Sciatic nerve (tissue), 2 donors: Measurements from ENCODE around the gene SHB. TPM values are rescaled to one million over a fixed set of nuclear protein-coding genes. Genes with fewer than 3 reads are reported as not detected.

Source experiments
- ATAC-seq: fragments of 200-7000 bp; cut with Tn5 transposase; one replicate; pipeline ENCODE4 v1.9.1; 2020; ENCODE audit warnings: mild to moderate bottlenecking, moderate library complexity
- DNase-seq: peaks from one replicate; pipeline ENCODE4 v3.0.0-alpha.2; 2020; ENCODE audit warnings: low spot score
- intact Hi-C: fragments of 100-400 bp; cut with DNase I; formaldehyde crosslinking; loops from one replicate; pipeline ENCODE4 v1.14.2; 2022
- total RNA-seq: library from RNA; stranded (reverse); fragmentation: NEBNext Ultra II Directional; extraction: Animal tissue kit (Norgen Biotek cat#: 25700); gene quantifications from one replicate; pipeline ENCODE4 v1.2.1, GENCODE V29; 2021
- donor health status: DM: no; HTN: no; CAD: no.
- donor health status: DM: no; HTN: no; CAD: no.

The SHB gene
- total RNA-seq, 1 donor from 2014 or later, result 15.9 TPM

DNA sequence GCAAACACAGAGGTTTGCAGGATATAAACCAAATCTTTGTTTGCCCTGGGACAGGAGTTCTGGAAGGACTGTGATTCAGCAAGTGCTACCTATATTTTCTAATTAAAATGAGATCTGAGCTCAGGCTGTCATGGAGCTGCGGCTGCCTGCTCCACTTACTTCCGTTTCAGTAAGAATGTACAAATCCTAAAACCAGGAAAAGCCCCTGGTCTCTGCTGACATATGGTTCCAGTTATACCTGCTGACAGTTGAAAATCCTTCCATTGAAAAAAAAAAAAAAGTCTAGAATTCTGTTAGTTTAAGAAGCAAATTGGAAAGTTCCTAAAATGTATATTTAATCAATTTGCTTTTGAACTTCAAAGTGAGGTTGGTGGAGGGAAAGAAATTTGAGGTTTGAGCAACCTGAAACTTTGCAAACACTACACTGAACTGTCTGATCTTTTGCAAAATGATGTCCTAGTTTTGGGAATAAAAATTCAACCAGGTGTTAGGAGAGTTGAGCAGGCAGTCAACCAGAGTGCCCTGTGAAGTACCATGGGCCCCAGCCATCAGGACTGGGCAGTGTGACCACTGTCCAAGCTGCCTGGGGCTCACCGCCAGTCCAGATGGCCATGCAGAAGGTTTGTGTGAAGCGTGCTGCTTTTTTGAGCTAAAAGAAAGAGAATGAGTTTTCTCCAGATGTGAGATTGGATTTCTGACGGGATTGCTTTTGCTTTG lies 50.6 kb downstream of the SHB start:
- ATAC-seq (no peak), DNase-seq (no peak)
- intact Hi-C loops, result no loop called here

DNA sequence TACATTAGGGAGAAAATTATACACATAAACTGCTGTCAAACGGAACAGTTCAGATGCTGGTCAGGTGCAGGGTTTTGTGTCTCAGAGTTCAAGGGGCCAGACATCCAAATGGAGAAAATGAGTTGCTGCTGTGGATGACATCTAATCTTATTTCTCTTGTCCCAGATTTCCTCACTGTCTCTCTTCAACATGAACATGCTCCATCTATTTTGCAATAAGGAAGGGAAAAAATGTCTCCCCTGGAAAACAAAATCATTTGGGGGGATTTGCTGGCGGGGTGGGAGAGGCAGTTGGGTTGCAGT lies 51.2 kb downstream of the SHB start:
- ATAC-seq (no peak), DNase-seq (no peak)
- intact Hi-C loops, result no loop called here

DNA sequence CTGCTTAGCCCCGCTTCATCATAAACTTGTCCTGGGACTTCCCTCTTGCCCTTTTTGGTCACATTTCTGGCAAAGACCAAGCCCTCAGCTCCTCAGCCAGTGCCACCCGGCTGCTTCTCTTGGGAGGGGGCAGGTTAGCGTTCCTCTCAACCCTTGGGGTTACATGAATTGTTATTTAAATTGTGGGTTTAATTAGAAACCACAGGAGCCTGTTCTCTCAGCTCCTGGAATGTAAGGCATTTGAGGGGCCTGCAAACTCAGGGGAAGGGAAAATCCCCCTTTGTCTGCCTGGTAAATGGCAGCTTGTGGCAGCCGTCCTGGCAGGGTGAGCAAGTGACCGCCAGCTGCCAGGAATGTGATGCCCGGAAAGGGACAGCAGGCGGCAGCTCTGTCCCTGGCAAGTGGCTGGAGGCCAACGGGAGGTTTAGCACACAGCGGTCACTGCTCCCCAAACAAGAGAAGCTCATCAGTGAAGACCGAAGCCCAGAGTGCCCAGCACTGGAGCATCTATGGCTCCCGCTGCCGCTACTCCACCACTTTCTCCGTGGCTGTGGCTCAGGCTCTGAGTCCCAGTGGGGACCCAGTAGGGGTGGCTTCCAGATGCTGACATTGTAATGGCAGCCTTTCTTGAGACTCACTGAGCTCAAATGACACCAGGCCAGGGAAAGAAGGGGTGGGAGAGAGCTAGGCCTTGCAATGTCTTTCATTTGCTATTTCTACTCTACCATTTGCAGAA lies 51.7 kb downstream of the SHB start:
- peak; percentile 58 for ATAC-seq
- intact Hi-C loops, result no loop called here
- peak; percentile 74 for DNase-seq

DNA sequence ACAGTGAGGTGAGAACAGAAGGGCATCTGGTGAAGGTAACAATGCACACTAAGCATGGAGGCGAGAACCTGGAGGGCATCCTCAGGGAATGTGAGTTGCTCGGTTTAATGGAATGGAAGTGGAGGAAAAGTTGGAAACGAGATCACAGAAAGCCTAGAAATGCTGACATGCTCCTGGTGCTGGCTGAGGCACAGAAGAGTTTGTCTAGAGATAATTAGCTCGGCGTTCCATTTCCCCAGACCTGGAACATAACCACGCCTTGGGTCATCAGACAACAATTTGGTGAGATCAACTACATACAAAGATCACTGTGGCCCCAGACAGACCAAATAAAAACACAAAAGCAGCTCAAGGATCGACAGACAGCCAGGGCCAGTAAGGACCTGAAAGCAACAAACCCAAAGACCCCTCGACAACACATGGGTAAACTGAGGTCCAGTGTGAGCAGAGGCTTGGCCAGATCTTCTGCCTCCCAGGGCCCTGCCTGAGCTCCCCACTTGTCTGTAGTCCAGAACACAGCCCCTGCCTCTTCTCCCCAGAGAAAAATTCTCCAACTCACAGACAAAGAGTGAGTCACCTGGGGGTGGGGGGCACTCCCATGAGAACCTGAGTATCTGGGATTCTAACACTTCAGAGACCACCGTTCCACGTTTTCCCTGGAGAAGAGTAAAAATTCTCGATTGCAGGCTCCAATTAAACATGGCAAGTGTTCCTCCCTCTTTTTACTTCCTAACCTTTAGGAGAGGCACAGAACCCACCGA lies 52.5 kb downstream of the SHB start:
- DNase-seq, result no peak
- intact Hi-C loops, result no loop called here
- ATAC-seq, result peak; percentile 27

DNA sequence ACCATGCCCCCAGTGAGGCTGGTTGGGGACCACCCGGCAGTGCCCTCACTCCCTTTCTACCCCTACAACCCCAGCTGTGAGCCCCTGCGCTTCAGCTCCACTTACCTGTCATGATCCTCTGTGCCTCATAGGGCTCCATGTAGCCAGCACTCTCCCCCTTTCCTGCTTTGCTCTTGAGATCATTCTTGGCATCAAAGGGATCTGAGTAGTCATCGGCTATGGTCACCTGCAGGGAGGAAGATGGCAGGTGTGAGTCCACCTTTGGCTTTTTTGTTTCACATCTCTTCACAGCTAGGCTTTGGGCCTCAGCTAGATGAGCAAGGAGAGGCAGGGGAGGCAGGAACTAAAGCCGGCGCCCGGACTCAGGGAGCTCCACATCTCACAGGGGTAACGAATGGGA lies 53.1 kb downstream of the SHB start:
- intact Hi-C loops, result no loop called here
- DNase-seq, result no peak

DNA sequence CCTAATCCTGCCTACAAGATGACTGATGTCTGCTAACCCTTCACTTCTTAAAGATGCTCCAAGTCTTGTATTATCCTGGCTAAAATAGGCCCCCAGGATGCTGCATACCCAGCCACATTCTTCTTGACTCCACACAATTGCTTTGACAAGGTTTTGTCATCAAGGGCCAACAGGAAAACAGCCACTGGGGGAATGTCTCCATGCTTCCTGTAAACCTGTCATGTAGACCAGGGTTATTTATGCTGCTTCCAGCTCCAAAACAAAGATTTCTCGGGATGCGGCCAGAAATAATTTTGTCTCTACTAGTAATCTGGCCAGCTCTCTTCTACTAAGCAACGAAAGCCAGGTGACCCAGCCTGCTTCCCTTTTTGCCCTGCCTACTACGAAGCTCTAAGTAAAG lies 53.8 kb downstream of the SHB start:
- intact Hi-C loops, result no loop called here
- DNase-seq (no peak), ATAC-seq (no peak)

More for the DNA sequence above, 53.1 kb downstream of the SHB start:
- ATAC-seq, result no peak

DNA sequence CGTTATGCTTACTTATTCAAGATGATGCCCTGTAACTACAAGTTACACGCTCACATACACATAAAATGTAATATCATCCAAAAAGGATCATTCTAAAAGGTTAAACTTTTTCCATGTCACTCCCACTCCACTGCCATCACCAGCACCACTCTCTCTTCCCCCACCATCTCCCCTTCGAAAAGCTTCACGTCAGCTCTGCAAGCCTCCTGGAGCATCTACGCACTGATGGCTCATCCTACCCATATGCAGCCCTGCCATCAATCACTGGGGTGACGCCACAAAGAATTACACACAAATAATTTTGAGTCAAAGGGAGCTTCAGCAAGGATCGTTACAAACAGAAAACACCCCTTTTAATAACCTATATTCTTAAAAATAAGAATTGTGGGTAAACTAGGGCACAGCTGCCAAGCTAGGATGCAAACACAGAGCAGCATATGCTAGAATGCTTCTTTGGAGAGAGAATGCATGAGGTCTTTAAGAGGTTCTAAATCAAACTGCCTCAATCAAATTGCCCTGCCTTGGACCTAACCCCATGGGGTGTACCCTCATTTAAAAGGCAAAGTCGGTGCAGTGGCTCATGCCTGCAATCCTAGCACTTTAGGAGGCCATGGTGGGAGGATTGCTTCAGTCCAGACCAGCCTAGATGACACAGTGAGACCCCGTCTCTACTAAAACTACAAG lies 56.1 kb downstream of the SHB start:
- no peak for ATAC-seq
- intact Hi-C loops, result no loop called here
- no peak for DNase-seq

DNA sequence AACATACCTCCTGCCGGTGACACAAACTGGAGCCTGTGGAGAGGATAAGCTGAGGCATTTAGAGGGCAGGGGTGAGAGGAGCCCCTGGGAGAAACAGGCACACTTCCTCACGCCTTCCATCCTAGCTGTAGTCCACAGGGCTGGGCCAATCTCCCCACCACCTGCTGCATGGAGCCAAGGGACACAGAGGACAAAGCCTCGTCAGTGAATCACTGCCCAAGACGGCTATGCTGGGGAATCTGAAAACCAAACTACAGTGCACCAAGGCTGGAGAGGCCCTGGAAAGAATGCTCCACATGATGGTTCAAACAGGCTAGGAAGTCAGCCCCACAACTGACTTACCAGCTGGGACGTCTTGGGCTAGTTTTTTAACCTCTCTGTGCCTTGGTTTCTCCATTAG lies 57.0 kb downstream of the SHB start:
- no peak for ATAC-seq
- DNase-seq, result no peak
- intact Hi-C loops, result no loop called here

DNA sequence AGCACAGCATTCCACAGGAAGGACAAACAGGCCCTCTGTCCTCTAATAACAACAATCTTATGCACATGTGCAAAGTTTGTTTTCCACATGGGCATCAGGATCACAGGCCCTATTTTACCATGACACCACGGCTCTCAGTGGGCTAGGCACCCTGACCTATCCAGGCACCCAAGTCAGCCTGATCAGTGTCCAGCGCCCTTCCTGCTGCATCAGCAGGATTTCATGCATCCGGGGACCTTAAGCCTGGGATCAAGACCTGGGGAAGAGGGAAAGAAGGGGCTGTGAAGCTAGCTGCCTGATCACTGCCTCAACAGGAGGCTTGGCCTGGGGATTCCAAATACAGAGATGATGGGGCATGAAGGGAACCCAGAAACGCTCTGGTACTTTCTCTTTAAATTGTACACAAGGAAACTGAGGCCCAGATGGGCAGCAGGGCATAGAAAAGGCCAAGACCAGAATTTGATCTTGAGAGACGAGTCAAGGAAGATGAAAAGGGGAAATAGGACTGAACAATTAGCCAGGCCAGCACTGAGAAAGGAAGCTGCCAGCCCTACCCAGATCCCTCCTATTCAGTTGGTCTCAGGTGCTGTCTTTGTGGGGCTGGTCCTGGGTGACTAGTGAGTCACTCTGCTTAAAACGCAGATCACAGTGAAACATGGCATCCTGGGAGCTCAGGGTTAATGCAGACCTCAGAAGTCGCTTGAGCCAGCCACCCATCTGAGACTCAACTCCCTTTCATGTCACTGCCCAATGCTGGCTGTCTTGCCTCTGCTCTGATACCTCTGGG lies 57.9 kb downstream of the SHB start:
- intact Hi-C loops, result no loop called here
- no peak for ATAC-seq
- no peak for DNase-seq

DNA sequence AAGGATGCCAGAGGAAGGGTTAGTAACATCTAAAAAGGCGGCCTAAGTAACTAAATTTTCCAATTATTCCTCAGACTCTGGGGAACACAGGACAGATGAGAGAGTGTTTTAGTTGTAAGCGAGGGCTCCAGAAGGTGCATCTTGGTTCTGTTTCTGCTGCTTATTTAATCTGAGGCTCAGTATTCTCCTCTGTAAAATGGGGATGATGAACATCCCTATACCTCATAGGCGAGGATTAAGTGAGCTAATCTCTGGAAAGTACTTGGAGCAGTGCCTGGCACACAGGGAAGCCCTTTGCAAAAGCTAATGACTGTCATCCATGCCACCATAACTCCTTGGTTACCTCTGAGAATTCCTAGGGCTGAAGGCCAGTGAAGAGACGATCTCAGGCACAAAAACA lies 59.0 kb downstream of the SHB start:
- no peak for ATAC-seq
- no peak for DNase-seq
- intact Hi-C loops, result no loop called here

DNA sequence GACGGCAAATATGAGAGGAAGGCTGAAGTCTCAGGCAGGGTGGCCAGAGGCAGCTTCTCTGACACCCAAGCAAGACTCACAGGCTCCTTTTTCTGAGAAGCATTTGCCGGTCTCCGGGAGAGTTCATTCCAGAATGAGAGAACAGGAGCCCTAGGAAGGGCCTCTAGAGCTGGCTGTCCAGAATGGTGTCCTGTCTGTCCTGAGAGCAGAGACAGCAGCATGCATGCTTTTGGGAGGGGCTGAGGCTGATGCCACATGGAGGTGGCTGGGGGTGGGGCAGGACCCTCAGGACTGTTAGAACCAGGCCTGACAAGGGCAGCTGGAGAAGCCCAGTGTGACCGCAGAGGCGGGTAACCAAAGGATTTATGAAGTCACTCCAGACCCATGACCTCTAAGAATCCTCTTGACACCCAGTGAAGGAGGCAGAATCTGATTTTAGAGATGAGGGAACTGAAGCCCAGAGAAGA lies 60.0 kb downstream of the SHB start:
- DNase-seq (no peak), ATAC-seq (peak; percentile 66)
- intact Hi-C loops, result no loop called here

DNA sequence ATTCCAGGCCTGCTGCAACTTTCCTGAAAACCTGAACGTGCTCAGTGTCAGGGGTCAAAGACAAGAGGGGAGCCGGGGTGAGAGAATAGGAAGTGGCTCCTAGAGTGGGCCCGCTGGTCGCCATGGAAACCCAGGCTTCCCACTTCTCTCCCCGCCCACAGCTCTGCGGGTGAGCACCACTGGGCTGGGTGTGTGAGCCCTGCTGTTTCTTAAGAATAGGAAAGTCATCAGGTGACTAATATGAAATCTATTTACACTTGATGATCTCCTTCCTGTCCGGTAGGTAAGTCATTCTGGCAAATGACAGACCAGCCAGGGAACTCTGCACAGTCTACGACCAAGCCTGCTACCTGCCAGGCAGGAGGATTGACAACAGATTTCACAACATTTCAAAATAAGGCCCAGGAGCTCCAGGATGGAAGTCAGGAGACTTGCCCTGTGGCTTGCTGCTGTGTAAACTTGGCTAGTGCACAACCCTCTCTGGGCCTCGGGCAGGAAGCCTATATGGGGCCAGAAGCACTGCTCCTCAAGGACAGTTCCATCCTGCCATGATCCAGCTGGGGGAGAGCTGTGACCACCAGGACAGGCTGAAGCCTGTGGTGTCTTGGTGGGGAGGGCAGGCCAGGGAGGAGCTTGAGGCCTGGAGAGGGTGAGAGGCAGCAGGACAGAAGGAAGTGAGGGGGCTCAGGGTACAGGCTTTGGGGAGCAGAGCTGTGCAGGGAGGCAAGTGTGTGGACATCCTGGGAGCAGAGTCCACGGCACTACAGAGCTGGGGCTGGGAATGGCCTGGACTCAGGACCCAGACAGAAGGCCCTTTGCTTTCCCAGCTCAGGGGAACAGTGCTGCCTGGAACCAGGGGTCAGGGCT lies 60.6 kb downstream of the SHB start:
- ATAC-seq (peak; percentile 45), DNase-seq (no peak)
- intact Hi-C loops, result no loop called here

DNA sequence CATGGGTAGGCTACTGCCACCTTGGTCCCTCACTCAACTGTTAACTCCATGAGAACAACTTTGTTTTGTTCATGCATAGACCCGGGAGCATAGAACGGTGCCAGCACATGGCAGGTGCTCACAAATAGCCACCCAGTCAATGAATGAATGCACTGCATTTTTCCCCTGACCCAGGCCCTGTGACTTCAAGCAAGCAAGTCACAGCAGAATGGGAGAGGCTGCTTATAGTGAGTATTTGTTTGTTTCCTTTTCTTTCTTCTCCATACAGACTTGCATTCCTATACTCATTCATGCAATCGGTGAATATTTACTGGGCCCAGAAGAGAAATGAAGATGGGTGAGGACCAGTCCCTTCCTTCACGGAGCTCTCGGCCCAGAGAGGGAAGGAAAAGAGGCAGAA lies 62.0 kb downstream of the SHB start:
- ATAC-seq (no peak), DNase-seq (no peak)
- intact Hi-C loops, result no loop called here

DNA sequence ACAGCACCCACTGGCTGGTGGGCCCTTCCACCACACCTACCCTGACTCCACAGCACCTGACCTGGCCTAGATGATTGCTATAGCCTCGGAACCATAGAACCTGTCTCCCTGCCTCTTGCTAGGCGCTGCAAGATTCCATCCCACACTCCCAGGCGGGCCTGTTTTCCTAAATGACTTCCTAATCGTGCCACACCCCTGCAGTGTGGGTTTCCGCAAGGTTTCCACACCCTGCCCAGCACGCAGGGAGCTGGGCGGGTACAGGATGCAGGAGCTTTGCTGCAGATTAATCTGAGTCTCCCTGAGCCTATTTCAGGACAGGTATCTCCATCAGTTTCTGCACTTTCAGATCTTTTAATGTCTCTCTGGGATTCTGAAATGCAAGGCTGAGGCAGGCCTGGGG lies 62.9 kb downstream of the SHB start:
- ATAC-seq, result no peak
- intact Hi-C loops, result no loop called here

DNA sequence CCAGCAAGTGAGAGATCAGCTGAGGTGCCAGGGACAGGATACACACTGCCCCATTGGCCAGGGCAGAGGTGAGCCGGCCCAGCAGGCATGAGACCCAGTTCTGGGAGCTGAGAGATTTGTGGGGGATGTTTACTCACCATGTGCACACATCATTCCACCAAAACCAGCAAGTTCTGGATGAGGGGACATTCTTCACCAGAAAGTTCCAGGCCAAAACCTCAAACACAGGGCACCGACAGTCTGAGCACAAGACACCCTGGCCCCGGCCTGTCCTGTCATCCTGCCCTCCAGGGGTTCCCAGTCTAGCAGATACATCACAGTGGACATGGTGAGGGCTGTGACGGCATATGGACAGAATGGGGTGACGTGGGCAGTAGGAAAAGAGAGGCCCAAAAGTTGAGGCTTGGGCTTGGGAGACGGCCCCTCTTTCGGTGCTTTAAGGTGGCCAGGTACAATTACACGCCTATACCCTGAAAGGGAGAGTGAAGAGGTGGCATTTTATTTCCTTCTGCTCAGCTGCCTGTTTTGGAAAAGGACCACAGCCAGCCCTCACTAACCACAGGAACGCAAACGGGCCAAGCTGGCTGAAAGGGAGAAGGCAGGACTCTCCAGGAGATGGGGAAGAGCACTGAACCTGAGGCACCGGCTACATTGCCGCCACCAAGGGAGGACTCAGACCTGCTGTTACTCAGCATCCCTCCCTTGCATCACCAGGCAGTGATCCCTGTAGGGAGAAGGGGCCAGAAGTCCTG lies 64.0 kb downstream of the SHB start:
- intact Hi-C loops, result no loop called here
- DNase-seq (no peak), ATAC-seq (no peak)

More for the DNA sequence above, 62.9 kb downstream of the SHB start:
- no peak for DNase-seq

DNA sequence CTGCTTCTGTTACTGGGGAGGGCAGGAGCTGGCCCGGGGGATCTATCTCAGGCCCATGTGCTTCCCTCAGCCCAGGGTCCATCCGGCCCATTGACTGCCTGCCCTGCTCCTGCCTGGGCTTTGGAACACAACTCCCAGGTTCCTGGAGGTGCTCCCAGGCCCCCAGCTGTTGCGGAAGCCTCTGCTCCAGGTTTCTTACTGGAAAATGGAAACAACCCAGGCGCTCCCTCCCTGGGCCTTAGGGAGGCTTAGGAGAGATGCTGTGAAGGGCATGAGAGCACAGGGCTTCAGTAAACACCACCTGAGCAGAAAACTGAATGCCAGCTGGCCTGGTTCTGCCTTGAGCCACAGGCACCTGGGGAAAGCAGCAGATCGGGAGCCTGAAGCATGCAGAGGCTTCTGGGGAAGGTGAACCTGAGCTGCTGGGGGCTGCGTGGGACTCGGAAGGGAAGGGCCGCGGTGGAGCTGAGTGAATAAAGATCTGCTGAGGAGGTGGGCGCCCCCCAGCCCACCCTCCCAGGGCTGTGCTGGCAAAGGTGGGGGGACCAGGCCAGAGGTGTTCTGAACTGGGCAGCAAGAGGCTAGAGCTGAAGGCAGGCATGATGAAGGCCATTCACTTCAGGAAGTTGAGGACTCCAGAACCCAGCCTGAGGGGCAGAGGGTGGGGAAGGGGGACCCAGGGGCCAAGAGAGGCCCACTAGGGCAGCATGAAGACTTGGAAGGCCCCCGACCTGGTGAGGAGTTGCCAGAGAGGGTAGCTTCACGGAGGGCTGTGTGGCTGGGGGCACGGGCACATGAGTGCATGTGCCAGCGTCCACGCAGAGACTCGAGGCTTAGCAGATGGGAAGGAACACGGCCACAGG lies 64.8 kb downstream of the SHB start:
- intact Hi-C loops, result no loop called here
- no peak for ATAC-seq
- DNase-seq, result no peak
